ENCODE data around the gene RER1.
A peak's percentile ranks its signal among the peaks of the same experiment; 100 is the strongest.

Gene RER1

DNA sequence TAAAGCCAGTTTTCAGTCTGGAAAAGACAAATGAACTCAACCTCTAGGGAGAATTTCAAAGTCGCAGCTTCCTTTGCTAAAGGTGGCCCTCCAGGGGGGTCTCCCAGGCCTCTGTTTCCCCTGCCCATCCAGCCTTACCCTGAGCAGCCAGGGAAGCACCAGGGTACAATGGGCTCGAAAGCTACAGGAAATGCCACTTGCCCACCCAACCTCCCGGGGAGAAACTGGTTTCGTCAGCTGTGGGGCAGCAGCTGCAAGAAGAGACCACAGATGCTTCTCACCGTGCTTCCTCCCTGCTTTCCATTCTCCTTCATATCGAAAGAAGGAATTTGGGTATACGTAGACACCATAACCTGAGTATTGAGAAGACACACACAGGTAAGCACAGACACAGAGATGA is 2.0 kb upstream of the RER1 start:
- peaks cover 19% of the 10 kb centered on the region for H3K36me3 Mint-ChIP-seq (ENCODE audit: low read depth)

DNA sequence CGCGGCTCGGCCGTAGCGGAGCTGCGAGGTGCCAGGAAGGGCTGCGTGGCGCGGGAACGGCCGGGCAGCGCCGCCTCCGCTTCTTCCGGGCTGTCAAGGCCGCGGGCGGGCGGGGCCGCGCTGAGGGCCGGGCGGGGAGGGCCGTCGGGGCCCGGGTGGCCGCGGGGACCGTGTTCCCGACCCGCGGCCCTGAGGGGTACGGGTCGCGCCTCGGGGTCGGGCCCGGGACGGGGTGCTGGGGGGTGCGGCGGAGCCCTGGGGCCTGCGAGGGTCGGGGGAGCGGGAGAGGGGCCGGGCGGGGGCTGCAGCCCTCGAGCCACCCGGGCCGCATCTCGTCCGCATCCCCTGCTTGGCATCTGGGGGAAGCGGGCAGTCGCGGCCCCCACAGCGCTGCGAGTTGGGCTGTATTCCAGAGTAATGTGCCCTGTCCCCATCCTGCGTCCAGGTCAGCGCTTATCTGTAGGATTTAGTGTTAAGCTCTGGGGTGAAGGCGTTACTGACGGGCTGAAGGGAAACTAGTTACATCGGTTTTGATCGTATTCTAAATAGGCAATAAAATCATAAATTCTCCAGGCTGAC is 379 bp downstream of the RER1 start:
- Mint-ChIP-seq H3K36me3 (ENCODE audit: low read depth) (peaks cover 29% of the 10 kb centered on the region), H3K9me3 (no peaks in the 10 kb centered on the region), H3K27ac (peak overlapping the region; percentile 87), H3K4me1 (peaks cover 37% of the 10 kb centered on the region), H3K27me3 (no peaks in the 10 kb centered on the region), H3K4me3 (peak overlapping the region; percentile 89)
- ATAC-seq = peak; percentile 4
- DNase-seq = no peak

More for the DNA sequence above, 2.0 kb upstream of the RER1 start:
- H3K4me3 Mint-ChIP-seq = peak overlapping the region; percentile 80
- H3K9me3 Mint-ChIP-seq = no peaks in the 10 kb centered on the region
- peaks cover 32% of the 10 kb centered on the region for H3K4me1 Mint-ChIP-seq
- H3K27ac Mint-ChIP-seq = peak overlapping the region; percentile 39
- ATAC-seq (no peak), DNase-seq (no peak)
- H3K27me3 Mint-ChIP-seq = no peaks in the 10 kb centered on the region

DNA sequence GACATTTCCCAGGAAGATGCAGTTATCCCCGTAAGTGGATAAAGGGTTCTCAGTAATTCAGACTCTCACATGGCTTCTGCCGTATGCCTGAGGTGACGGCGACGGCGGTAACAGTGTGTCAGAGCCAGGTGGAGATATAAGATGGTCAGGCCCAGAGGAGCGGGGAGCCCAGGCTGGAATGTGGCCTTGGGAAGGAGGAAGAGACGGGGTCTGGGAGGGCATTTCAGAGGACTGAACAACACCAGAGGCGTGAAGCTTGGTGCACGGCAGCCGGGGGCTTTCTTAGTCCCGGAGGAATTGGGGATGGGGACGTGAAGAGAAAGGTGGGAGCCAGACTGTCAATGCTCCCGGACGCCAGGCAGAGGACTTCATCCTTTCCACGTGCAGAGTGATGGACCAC is 1.0 kb downstream of the RER1 start:
- peaks cover 31% of the 10 kb centered on the region for H3K36me3 Mint-ChIP-seq (ENCODE audit: low read depth)
- peak overlapping the region; percentile 89 for H3K4me3 Mint-ChIP-seq
- DNase-seq = no peak
- ATAC-seq = no peak
- no peaks in the 10 kb centered on the region for H3K27me3 Mint-ChIP-seq
- H3K4me1 Mint-ChIP-seq = peaks cover 37% of the 10 kb centered on the region
- H3K9me3 Mint-ChIP-seq = no peaks in the 10 kb centered on the region
- H3K27ac Mint-ChIP-seq = peak overlapping the region; percentile 87

DNA sequence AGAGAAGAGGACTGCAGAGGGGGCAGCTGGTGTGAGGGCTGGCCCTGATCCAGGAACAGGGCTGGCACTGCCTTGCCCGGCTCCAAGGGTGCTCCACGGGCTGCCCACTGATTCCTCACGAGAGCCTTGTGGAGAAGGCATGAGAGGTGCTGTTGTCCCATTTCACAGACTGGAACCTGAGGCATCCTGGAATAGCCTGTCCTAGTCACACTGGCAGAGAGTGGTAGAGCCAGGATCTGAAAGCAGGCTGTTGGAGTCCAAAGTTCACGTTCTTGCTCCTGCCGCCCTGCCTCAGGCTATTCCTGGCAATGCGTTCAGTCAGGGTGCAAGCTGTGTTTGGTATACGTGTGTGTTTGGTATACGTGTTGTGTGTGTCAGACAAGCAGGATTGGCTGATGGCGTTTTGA is 1.8 kb downstream of the RER1 start:
- ATAC-seq (no peak), DNase-seq (no peak)
- peak overlapping the region; percentile 87 for H3K27ac Mint-ChIP-seq
- H3K27me3 Mint-ChIP-seq = no peaks in the 10 kb centered on the region
- H3K4me3 Mint-ChIP-seq = peak overlapping the region; percentile 89
- no peaks in the 10 kb centered on the region for H3K9me3 Mint-ChIP-seq
- H3K4me1 Mint-ChIP-seq = peaks cover 37% of the 10 kb centered on the region
- H3K36me3 Mint-ChIP-seq (ENCODE audit: low read depth) = peaks cover 34% of the 10 kb centered on the region

DNA sequence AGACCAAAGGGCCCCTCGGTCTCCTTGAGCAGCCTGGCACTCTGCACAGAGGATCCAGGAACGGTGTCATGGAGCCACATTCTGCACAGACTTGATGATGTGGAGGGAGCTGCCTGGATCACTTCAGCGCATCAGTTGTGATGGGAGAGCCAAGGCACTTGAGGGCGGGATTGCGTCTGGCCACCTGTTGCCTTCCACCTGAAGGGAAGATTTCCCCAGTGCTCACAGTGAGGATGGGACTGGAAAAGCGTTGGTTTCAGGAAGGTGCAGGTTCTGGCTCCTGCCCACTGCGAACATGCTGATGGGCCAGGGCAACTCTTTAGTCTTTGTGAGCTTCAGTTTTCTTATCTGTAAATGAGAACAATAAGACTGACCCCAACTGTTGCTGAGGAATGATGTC is 2.6 kb downstream of the RER1 start:
- Mint-ChIP-seq H3K27ac (peak overlapping the region; percentile 52), H3K4me1 (peaks cover 37% of the 10 kb centered on the region), H3K27me3 (no peaks in the 10 kb centered on the region), H3K9me3 (no peaks in the 10 kb centered on the region), H3K36me3 (ENCODE audit: low read depth) (peaks cover 40% of the 10 kb centered on the region), H3K4me3 (no peak overlapping the region)
- no peak for DNase-seq
- ATAC-seq = no peak

DNA sequence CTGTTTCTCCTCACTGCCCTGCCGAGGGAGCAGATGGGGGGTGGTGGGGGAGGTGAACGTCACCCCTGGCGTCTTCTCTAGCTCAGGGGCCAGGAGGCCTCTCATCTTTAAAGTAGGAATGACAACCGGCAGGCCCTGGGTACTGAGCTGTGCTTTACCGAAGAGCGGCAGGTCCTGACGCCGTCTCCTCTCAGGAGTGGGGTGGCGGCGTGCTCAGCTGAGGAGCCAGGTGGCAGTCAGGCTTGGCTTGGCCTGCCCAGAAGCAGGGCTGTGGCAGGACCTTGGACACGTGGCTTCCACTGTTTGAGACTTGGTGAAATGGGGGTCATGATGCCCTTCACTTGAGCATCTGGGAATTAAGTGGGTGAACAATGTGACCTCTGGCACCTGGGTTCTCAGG is 3.1 kb downstream of the RER1 start:
- DNase-seq = no peak
- peak overlapping the region; percentile 52 for H3K27ac Mint-ChIP-seq
- no peak for ATAC-seq
- no peaks in the 10 kb centered on the region for H3K9me3 Mint-ChIP-seq
- H3K4me1 Mint-ChIP-seq = peaks cover 35% of the 10 kb centered on the region
- H3K27me3 Mint-ChIP-seq = no peaks in the 10 kb centered on the region
- H3K36me3 Mint-ChIP-seq (ENCODE audit: low read depth) = peaks cover 44% of the 10 kb centered on the region
- no peak overlapping the region for H3K4me3 Mint-ChIP-seq

DNA sequence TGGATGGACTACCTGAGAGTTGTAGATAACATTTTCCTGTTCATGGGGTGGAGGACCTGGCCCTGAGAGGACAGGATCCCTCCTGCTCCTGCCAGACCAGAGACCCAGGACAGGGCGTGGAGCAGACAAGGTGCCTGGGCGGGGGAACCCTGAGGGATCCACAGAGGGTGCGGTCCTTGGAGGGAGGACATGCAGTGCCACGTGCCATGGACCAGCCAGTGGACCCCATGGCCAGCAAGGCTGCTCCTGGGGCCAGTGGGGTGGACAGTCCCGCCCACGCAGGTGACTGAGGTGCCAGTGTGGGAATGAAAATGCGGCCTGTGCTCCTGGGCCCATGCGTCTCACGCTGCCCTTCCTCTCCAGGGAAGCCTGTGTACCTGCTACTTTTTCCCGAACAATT is 3.6 kb downstream of the RER1 start:
- Mint-ChIP-seq H3K4me3 (no peak overlapping the region), H3K9me3 (no peaks in the 10 kb centered on the region), H3K36me3 (ENCODE audit: low read depth) (peaks cover 44% of the 10 kb centered on the region), H3K4me1 (peaks cover 31% of the 10 kb centered on the region), H3K27me3 (no peaks in the 10 kb centered on the region), H3K27ac (peak overlapping the region; percentile 52)
- ATAC-seq (no peak), DNase-seq (no peak)

DNA sequence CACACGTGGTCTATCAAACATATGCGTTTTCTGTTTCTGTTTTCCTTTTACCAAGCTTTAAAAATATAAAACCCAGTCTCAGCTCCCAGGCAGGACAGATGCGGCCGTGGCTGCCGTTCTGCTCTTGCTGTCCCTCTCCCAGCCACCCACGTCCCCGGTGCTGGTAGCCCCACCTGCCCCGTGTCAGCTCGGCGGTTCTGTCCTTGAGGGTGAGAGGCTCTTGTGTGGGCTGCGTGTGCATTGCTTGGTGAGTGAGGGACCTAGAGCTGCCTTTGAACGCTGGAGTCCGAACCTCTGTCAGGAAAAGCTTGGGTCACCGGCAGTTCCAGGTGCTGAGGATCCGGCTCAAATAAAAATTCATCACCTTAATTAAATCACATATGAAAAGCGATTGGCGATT is 4.4 kb downstream of the RER1 start:
- H3K36me3 Mint-ChIP-seq (ENCODE audit: low read depth) = peaks cover 49% of the 10 kb centered on the region
- DNase-seq (no peak), ATAC-seq (no peak)
- H3K4me1 Mint-ChIP-seq = peaks cover 30% of the 10 kb centered on the region
- no peaks in the 10 kb centered on the region for H3K9me3 Mint-ChIP-seq
- no peak overlapping the region for H3K27ac Mint-ChIP-seq
- H3K4me3 Mint-ChIP-seq = no peak overlapping the region
- H3K27me3 Mint-ChIP-seq = no peaks in the 10 kb centered on the region

DNA sequence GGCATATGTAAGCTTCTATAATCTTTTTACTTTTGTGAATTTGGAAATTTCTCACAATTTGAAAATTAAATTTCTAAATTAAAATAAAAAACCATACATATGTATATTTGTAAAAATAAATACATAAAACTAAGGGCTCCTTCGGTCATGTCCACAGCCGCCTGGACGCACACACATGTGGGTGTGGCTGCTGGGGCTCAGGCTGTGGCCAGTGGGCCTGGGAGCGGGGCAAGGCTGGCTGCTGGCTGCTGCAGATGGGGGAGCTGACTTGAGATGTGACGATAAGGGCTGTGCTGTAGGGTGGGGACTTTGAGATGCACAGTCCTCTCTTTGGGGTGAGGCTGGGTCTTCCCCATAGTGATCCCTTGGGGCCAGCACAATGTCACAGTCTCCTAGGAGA is 4.8 kb downstream of the RER1 start:
- DNase-seq = no peak
- Mint-ChIP-seq H3K27me3 (no peaks in the 10 kb centered on the region), H3K4me3 (no peak overlapping the region), H3K36me3 (ENCODE audit: low read depth) (peaks cover 50% of the 10 kb centered on the region), H3K9me3 (no peaks in the 10 kb centered on the region), H3K4me1 (peaks cover 30% of the 10 kb centered on the region), H3K27ac (no peak overlapping the region)
- ATAC-seq = no peak

DNA sequence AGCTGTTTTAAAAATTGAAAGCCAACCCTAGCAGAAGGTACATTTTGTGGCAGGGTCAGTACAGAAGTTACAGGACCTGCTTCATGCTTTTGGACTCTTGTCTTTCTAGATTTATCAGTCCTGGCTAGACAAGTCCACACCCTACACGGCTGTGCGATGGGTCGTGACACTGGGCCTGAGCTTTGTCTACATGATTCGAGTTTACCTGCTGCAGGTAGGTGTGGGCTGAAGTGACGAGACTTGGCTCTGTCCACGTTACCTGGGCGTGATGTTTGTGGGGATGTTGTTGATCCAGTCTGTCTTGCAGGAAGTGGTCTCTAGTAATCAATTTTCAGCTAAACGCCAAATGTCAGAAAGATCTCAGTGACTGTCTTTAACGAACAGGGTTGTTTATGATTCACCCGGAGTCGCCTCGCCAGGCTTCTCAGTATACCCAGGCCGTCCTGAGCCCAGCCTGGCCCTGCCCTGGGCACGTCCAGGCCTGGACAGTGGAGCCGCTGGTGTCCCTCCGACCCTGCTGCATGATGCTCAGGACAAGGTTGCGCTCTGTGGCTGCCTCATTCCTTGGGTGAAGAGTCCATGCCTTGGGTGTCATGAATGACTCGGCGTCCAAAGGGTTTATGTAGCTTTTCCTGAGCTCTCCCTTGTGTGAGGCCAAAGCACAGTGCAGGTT is 5.5 kb downstream of the RER1 start:
- Mint-ChIP-seq H3K4me1 (peaks cover 30% of the 10 kb centered on the region), H3K27ac (no peak overlapping the region), H3K9me3 (no peaks in the 10 kb centered on the region), H3K27me3 (no peaks in the 10 kb centered on the region), H3K4me3 (no peak overlapping the region), H3K36me3 (ENCODE audit: low read depth) (peaks cover 55% of the 10 kb centered on the region)
- ATAC-seq = no peak
- no peak for DNase-seq

DNA sequence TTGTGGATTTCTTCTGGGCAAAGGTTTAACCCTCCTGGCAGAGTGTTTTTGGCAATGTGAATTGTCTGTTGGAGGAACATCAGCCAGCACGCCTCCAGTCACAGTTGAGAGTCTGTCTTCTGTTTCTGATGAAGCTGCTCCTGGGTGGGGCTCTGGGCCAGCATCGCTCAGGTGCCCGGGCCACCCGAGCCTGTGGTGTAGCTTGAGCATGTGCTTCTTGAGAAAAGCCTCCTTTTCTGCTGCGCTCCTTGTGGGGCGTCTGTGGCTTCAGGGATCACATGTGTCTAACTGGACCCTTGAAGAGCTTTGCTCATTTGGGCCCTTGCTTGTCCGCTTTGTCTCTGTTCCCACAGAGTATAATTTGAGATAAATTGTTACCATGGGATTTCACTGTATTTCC is 7.2 kb downstream of the RER1 start:
- Mint-ChIP-seq H3K27ac (peak overlapping the region; percentile 60), H3K4me3 (no peak overlapping the region), H3K4me1 (peaks cover 13% of the 10 kb centered on the region), H3K27me3 (no peaks in the 10 kb centered on the region), H3K36me3 (ENCODE audit: low read depth) (peaks cover 45% of the 10 kb centered on the region), H3K9me3 (no peaks in the 10 kb centered on the region)
- no peak for DNase-seq
- ATAC-seq = no peak

DNA sequence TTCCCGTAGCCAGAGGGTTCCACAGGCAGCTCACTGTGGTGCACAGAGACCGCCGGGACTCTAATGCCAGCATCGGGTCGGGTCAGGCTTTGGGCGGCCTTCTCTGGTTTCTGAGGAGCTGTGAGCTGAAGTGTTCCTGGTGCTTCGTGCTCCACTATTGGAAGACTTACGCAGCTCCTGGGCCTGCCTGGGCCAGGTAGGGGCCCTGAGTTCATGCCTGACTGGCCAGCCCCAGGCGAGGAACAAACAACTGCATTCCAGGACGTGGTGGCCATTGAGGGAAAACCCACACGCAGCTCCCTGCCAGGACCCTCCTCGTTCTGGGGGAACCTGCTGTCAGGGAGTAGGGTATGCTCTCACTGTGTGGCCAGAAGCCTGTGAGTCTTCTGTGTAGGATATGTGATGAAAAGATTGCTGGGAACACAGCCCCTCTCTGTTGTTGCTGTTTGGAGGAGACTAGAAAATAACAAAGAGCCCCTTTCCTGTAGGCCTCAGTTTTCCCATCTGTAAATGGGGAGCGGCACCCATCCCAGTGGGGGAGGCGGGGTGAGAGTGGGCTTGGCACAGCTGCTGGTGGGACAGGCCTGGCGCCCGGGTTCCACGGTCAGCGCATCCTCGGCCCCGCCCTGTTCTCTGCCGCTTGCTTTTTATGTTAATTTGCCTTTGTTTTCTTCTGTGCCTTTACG is 8.4 kb downstream of the RER1 start:
- Mint-ChIP-seq H3K4me1 (peaks cover 4% of the 10 kb centered on the region), H3K27ac (peak overlapping the region; percentile 5), H3K9me3 (no peaks in the 10 kb centered on the region), H3K4me3 (no peak overlapping the region), H3K36me3 (ENCODE audit: low read depth) (peaks cover 41% of the 10 kb centered on the region), H3K27me3 (no peaks in the 10 kb centered on the region)
- DNase-seq = no peak
- ATAC-seq = no peak

DNA sequence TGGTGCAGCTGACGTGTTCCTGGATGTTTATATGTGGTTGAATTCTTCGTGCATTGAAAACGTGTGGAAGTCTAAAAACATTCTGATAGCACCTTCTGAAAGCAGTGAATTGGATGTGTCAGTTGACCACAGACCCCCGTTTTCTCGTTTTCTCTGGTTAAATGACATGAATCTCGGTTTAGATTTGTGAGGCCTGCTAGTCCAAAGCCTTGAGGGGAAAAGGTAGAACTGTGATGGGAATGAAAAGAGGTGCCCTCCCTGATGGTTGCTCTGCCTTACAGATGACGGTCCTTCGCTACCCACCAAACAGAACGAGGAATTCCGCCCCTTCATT is 8.9 kb downstream of the RER1 start:
- H3K9me3 Mint-ChIP-seq = no peaks in the 10 kb centered on the region
- no peak for DNase-seq
- H3K36me3 Mint-ChIP-seq (ENCODE audit: low read depth) = peaks cover 42% of the 10 kb centered on the region
- no peak for ATAC-seq
- peaks cover 3% of the 10 kb centered on the region for H3K4me1 Mint-ChIP-seq
- H3K4me3 Mint-ChIP-seq = no peak overlapping the region
- H3K27me3 Mint-ChIP-seq = no peaks in the 10 kb centered on the region
- H3K27ac Mint-ChIP-seq = peak overlapping the region; percentile 5

DNA sequence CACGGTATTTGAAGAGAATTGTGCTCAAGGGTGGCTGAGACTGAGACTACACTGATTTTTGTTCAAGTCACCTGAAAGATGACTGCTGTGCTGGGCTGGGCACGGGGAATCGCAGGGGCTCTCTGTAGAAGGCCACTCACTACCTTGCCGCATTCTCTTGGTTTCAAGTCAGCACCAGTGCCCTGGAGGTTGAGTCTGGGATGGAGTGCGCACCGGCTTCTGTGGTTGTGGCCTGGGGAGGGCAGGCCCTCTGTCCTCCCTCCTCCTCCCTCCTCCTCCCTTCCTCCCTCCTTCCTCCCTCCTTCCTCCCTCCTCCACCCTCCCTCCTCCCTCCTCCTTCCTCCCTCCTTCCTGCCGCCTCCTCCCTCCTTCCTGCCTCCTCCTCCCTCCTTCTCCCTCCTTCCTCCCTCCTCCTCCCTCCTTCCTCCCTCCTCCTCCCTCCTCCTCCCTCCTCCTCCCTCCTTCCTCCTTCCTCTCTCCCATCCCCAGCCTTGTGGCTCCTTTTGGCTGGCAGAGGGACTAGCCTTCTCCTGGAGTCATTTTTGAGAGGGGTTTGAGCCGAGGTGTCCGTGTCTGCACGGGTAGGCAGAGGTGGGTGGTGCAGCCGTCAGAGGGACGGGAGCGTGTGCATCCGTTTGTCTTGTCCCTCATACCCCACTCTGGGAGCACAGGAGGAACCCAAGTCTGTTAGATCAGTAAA is 9.5 kb downstream of the RER1 start:
- DNase-seq (no peak), ATAC-seq (no peak)
- H3K9me3 Mint-ChIP-seq = no peaks in the 10 kb centered on the region
- H3K4me3 Mint-ChIP-seq = no peak overlapping the region
- H3K4me1 Mint-ChIP-seq = peaks cover 3% of the 10 kb centered on the region
- H3K36me3 Mint-ChIP-seq (ENCODE audit: low read depth) = peaks cover 42% of the 10 kb centered on the region
- no peak overlapping the region for H3K27ac Mint-ChIP-seq
- H3K27me3 Mint-ChIP-seq = no peaks in the 10 kb centered on the region

DNA sequence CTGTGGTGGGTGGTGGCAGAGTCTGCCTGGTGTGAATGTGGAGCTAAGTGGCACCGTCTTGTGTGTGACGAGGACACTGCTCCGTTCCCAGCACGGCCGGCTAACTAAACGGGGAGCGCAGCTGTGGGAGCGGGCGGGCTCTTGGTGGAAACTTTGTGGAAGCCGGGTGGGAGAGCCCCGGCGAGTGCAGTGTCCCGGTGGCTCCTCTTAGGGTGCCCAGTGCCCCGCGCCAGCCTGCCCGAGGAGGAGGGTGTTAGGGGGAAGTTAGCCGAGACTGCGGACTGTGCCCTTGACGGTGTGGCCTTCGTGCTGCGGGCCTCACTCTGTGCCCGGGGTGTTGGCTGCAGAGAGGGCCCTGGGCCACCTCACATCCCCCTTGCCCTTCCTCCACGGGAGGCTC is 10.8 kb downstream of the RER1 start:
- H3K4me3 Mint-ChIP-seq = no peak overlapping the region

More for the DNA sequence above, 10.8 kb downstream of the RER1 start:
- ATAC-seq = peak; percentile 5
- DNase-seq = no peak
- Mint-ChIP-seq H3K27me3 (no peaks in the 10 kb centered on the region), H3K9me3 (no peaks in the 10 kb centered on the region), H3K4me1 (peaks cover 1% of the 10 kb centered on the region), H3K27ac (no peak overlapping the region), H3K36me3 (ENCODE audit: low read depth) (peaks cover 40% of the 10 kb centered on the region)
